Stimulated activated CD8-positive, alpha-beta memory T cell treated with anti-CD3 and anti-CD28 coated beads, Interleukin-7, amount 100 ng/mL, for 48 hours (primary cell): ENCODE results near the gene TTBK2.
"Not testable (repeated sequence)": the region's sequence is repeated elsewhere in the genome, so short reads cannot be mapped to it uniquely, and the experiment has no call there.

Experiments used
- DNase-seq, 2 donors: peaks; one replicate each; pipeline ENCODE4 v3.0.0-alpha.2; 2020; ENCODE audit warnings: low read depth in 1 of 2; ENCODE audit errors: extremely low read depth in 1 of 2

The TTBK2 gene

DNA sequence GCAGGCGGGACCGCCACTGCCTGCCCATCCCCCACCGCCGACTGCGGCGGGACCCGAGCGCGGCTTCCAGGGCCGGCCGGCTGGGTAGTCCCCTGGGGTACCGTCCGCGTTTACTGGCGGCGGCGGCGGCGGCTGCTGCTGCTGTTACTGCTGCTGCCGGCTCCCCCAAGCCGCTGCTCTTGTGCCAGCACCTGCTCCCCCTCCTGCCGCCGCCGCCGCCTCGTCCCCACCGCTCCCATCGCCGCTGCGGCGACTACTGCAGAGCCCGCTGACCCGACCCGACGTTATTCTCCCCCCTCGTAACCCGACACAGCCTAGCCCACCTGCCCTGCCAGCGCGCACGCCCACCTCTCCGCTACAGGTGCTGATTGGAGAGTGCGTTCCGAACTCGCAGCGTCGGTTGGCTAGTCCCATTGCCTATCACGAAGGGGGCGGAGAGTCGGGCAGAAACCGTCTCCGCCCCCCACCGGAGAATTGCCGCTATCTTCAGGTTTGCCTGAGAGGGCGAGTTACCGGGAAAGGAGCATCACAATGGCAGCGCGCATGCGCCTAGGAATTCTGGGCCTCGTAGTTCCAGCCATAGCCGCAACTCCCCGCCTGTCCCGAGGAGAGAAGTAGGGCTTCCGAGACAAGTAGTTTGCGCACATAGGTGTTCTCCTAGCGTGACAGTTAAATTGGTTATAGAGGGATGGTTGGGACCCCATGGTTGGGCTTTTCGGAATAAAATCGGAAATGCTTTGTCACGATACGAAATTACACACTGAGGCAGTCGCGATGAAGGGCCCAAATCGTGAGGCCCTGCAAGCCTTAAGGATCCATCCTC lies at the start of gene TTBK2:
TSS of gene TTBK2 (minus strand) at position 260 of the 823 bp plus-strand sequence. CDS start 42,161 bp downstream, outside the sequence.
- peak; percentile 91 to 95 for DNase-seq

DNA sequence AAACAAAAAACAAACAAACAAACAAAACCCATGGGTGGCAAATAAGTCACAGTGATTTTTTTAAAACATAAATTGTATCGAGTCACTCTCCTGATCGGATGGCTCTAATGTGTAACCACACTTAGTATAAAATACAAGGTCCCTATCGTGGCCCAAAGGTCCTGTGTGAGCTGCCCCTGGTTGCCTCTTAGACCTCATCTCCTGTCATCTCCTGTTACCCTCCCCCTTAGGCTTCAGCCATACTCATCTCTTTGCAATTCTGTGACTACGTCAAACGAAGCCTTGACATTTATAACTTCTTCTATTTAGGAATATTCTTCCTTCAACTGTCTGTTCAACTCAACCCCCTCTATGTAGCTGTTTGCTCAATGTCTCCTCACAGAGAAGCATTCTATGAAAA lies 43.9 kb upstream of the TTBK2 start:
- no peak for DNase-seq

DNA sequence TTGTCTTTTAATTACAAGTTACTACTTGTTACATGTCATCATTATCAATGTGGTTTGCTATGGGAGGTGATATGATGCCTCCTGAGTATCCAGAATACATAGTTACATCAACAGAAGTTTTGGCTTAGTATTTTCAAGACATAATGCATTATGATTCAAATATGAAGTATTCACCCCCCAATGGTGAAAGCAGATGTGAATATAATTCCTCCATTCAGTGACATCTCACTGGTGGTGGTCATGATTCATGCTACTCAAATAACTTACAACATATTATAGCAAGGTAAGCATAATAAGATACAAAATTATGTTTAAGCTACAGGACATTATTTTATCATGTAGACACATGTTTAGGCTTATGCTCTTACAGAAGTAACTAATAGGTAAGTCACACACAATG lies 34.9 kb upstream of the TTBK2 start:
- no peak for DNase-seq

DNA sequence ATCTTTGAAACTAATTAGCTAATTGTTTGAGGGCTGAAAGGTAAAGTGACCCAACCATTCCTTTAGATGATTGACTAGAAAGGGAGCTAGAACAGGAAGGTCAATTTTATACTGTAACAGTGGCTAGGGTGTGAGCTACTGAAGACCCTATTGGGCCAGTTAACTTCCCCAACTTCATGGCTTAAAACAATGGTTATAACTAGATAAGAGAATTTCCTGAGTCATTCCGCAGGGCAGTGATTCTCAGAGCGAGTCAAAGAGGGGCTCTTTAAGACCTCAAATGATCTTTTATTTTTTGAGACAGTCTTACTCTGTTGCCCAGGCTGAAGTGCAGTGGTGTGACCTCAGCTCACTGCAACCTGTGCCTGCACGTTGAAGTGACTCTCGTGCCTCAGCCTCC lies 33.7 kb upstream of the TTBK2 start:
- DNase-seq, result no peak

DNA sequence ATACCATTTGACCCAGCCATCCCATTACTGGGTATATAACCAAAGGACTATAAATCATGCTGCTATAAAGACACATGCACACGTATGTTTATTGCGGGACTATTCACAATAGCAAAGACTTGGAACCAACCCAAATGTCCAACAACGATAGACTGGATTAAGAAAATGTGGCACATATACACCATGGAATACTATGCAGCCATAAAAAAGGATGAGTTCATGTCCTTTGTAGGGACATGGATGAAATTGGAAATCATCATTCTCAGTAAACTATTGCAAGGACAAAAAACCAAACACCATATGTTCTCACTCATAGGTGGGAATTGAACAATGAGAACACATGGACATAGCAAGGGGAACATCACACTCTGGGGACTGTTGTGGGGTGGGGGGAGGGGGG lies 28.3 kb upstream of the TTBK2 start:
- not testable (repeated sequence) for DNase-seq

DNA sequence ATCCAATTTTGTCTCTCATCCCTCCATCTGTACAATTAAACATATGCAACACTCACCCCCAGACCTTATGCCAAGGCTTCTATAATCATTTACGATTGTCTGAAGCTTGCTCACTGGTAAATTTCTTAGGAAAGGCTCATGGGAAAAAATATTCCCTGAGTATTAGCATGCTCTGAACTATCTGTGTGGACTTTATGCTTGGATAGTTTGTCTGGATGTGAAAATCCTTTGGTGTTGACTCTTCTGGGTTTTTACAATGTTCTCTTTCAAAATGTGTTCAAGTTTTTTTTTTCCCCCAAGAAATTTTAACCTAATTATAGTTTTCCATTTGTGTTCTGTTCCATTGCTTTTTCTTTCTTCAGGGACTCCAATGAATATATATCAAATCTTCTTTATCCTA lies 19.9 kb upstream of the TTBK2 start:
- no peak for DNase-seq

DNA sequence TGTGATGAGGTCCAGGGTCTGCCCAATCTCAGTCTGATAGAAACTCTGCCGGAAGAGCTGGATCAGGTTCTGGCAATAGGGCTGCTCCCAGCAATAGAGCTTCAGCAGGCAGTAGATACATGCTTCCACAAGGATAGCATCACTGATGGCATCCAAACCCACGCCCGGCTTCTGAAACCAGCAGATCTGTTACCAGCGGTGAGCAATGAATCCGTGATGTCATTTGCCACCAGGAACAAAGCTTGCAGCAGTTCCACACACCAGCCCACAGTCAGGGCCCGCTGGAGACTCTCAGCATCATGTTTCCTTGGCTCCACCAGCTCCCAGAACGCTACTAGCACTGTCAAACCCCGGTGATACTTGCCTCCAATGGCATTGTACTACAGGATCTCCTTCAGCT lies 19.3 kb upstream of the TTBK2 start:
- no peak for DNase-seq

DNA sequence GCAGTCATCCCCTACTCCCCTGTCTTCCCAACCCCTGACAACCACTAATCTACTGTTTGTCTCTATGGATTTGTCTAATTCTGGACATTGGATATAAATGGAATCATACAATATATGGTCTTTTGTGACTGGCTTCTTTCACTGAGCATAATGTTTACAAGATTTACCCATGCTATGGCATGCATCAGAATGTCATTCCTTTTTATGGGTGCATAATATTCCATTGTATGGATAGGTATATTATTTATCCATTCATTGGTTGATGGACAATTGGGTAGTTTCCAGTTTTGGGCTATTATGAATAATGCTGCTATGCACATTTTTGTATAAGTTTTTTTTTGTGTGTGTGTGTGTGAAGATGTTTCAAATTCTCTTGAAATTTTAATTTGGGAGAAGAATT lies 16.6 kb upstream of the TTBK2 start:
- no peak for DNase-seq

DNA sequence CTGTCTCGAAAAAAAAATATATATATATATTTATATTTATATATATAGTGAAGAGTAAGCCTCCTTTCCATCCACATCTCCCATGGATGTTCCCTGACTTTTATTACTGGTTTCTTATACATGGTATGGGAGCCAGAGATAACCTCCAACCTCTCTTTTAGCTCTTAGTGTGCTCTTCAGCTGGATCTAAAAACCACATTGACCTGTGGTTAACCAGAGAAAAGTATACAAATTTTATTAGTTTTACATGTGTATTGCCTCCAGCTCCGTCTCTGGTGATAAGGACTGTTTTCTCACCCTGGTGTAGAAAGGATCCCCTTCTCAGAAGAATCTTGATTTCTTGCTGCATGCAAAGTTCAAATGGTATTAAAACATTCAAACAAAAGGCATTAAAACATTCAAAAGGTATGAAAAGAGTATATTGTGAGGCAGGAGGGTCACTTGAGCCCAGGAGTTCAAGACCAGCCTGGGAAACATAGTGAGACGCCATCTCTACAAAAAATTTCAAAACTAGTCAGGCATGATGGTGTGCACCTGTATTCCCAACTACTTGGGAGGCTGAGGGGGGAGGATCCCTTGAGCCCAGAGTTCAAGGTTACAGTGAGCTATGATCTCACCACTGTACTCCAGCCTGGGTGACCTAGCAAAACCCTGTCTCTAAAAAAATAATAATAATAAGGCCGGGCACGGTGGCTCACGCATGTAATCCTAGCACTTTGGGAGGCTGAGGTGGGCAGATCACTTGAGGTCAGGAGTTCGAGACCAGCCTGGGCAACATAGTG lies 13.5 kb upstream of the TTBK2 start:
- DNase-seq, result no peak

DNA sequence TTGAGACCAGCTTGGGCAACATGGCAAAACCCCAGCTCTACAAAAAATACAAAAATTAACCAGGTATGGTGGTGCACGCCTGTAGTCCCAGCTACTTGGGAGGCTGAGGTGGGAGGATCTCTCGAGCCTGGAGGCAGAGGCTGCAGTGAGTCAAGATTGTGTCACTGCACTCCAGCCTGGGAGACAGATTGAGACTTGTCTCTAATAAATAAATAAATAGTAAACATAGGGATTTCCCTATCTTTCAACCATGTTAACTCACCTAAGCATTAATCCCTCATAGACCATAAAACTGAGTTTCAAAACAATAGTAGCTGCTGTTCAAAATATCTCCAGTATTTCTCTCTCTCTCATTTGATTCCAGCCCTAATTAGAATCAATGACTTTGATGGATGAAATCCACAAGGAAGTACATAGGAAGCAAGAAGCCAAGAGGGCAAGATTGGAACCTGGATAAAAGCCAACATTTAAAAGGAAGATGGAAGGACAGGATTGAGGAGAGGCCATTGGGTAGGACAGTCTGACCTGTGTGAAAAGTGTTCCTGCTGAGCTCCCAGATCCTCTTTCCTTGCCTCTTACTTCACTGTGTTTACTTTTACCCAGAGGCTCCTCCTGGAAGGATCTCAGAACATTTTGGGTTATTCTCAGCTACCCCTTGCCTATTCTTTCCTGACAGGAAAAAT lies 12.4 kb upstream of the TTBK2 start:
- no peak for DNase-seq

DNA sequence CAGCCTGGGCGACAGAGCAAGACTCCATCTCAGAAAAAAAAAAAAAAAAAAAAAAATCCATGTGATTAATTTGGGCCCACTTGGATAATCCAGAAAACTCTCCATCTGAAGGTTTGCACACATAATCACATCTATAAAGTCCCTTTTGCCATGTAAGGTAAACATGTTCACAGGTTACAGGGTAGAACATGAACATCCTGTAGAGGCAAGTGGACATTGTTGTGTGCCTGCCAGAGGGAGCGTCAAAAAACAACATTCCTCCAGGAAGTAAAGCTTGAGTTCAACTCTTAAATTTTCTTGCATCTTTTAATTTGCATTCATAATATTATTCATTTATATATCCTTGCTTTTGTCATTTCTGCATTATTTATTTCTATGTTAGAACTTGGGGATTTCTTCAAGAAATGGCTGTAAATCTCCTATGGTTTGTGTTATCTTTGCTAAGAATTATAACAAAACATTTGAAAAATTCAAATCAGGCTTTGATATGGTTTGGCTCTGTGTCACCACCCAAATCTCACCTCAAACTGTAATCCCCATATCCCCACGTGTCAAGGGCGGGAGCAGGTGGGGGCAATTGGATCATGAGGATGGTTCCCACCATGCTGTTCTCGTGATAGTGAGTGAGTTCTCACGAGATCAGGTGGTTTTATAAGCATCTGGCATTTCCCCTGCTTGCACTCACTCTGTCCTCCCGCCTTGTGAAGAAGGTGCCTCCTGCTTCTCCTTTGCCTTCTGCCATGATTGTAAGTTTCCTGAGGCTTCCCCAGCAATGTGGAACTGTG lies 11.3 kb upstream of the TTBK2 start:
- DNase-seq, result no peak

DNA sequence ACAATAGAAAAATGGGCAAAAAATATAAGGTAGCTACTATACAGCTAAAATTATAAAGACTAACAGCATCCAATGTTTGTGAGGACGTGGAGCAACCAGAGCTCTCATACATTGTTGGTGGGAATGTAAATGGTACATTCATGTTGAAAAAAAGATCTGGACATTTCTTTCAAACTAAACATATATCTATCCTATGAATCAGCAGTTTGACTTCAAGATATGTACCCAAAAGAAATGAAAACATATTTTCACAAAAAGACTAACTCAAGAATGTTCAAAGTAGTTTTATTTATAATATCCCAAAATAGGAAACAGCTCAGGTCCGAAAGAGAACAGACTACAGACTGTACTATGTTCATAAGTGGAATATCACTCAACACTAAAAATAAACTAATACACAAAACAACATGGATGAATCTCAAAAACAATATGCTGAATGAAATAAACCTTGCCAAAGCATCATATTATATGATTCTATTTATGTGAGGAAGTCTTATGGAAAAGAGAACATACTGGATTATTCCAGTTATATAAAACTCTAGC lies 8.8 kb upstream of the TTBK2 start:
- DNase-seq, result no peak

DNA sequence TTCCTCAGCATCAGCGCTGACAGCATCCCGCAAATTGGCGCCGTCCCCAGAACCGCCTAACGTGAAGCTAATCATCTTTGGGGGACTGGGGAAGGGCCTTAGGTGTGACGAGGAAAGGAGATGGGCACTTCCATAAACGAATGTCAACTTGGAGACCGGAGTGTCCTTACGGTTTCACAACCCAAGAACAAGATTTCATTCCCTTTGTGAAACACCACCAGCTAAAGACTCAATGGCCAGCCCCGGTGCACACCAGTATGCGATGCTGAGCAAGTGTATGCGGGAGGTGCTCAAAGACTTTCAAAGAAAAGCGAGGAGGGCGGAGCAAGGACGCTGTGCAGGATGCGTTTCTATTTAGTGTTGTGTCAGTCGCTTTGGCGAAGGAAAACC lies 759 bp upstream of the TTBK2 start:
- DNase-seq, result peak in 1 of 2 donors; percentile 25

DNA sequence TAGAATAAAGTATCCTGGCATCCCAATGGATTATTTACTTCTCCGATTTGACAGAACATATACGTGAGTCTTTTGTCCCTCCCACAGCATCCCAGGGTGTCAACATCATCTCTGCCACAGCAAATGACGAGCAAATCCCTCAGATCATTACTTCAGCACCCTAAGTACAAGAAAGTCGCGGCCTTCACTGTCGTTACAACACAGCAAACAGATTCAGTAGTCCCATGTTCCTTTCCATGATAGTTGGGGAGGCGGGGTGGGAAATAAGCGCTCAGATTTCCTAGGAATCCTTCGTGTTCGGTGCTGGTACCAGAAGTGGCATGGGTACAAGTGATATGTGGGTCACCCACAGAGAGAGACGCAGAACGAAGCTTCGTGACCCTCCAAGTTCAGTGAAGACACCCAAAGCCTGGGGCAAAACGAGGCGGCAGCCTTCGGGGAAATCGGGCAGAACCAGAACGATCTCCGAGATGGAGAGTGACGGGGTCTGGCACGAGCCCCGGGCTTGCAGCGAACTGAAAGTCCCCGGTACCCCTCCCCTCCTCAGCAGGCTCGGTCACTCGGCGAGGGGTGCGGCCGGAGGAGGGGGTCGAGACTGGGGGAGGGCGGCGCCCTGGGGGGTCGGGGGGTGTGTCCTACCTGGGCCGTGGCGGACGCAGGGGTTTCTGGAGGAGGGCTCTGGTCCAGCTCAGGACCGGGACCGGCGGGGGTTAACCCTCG lies 619 bp downstream of the TTBK2 start:
- DNase-seq, result no peak

DNA sequence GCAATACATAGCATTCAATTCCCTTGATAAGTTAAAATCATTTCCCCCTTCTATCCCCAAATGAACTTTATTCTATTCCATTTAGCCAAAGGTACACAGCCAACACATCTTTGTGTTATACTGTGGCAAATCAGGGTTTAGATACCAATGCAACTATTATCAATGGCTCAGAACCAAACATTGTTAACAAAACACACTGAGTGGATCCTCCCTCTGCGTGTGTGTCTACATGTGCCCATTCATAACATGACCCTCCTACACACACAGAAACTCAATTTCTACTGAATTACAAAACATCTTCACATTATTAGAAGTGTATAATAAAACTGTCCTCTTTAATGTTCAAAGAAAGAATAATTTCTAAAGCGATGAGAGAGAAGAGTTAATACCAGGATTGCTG lies 1.3 kb downstream of the TTBK2 start:
- no peak for DNase-seq

DNA sequence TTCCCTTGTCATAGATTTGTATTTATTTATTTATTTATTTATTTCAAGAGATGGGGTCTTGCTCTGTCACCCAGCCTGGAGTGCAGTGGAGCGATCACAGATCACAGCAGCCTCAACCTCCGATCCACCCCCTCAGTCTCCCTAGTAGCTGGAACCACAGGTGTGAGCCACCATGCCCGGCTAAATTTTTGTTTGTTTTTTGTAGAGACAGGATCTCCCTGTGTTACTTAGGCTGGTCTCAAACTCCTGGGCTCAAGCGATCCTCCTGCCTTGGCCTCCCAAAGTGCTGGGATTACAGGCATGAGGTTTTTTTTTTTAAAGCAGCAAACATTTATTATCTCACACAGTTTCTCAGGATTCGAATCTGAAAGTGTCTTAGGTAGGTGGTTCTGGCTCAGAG lies 2.5 kb downstream of the TTBK2 start:
- DNase-seq, result no peak

DNA sequence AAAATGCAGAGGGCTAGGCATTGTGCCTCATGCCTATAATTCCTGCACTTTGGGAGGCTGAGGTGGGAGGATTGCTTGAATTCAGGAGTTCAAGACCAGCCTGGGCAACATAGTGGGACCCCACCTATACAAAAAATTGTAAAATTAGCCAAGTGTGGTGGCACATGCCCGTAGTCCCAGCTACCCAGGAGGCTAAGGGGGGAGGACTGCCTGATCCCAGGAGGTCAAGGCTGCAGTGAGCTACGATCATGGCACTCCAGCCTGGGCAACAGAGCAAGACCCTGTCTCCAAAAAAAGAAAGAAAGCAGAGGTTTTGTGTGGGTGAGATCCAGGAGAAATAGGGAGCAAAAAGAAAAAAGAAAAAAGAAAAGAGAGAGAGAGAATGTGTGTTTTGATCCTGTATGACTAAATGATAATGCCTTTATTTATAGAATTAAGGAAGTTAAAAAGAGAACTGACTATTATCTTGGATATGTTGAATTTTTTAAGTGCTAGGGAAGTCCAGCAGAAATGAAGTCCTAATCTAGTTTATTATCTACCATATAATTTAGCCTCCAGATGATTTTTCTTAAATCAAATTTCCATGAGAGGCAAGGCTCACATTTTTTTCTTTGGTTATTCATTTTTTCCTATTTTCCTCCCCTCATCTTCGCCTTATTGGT lies 4.8 kb downstream of the TTBK2 start:
- DNase-seq, result no peak

DNA sequence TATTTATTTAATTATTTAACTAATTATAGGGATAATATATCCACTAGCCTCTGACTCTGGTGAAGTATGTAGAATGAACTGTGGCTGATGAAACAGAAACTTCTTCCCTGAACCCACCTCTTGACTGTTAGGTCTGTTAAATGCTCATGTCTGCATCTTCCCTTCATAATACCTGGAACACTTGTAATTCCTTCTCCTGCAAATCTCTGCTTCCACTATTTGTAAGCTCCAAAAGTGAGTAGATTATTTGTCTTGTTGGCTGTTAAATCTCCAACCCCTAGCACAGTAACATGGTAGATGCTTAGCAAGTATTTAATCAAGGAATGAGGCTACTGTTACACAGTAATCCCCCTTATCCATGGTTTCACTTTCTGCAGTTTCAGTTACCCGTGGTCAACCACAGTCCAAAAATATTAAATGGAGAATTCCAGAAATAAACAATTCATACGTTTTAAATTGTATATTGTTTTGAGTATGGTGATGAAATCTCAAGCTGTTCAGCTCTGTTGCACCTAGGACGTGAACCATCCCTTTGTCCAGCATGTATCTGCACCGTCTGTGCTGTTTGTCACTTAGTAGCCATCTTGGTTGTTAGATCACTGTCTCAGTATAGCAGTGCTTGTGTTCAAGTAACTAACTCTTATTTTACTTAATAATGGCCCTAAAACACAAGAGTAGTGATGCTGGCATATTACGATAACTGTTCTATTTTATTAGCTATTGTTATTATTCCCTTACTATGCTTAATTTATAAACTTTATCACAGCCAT lies 5.7 kb downstream of the TTBK2 start:
- DNase-seq, result no peak
